Measurements from ENCODE around the gene NTRK3. TPM values are rescaled to one million over a fixed set of nuclear protein-coding genes. Genes with fewer than 3 reads are reported as not detected.

The NTRK3 gene
- total and polyA plus RNA-seq, 3 donors from 2014 or later, result 10.7 to 40.6 (median 24.6) TPM

GRCh38 chr15:88071141-88071540 lies 185.4 kb downstream of the NTRK3 start:
- no peaks in the 10 kb centered on the region for H3K36me3 ChIP-seq (ENCODE audit: low read depth, missing control alignments)
- H3K27ac ChIP-seq, result no peak overlapping the region
- DNase-seq, result no peak
- H3K4me1 ChIP-seq, result no peaks in the 10 kb centered on the region
- TF ChIP-seq CTCF (IDR thresholded peaks at IDR 0.05), result no peak
- no peak for TF ChIP-seq POLR2A (IDR thresholded peaks at IDR 0.05)
- 76 to 88% methylated on average over 6 of the region's 6 CpGs for WGBS, 2 donors
- no peak overlapping the region for H3K4me3 ChIP-seq
- no peaks in the 10 kb centered on the region for H3K27me3 ChIP-seq
- no peaks in the 10 kb centered on the region for H3K9me3 ChIP-seq
- intact Hi-C loops (cut with DNase I; ENCODE audit: low total_unique reads), result no loop called here

GRCh38 chr15:88069561-88069960 lies 187.0 kb downstream of the NTRK3 start:
- DNase-seq, result no peak
- H3K27ac ChIP-seq, result no peak overlapping the region
- H3K4me1 ChIP-seq, result no peaks in the 10 kb centered on the region
- no peak overlapping the region for H3K4me3 ChIP-seq
- H3K27me3 ChIP-seq, result no peaks in the 10 kb centered on the region
- intact Hi-C loops (cut with DNase I; ENCODE audit: low total_unique reads), result no loop called here
- 88% methylated on average over 6 of the region's 6 CpGs for WGBS, 2 donors
- no peaks in the 10 kb centered on the region for H3K36me3 ChIP-seq (ENCODE audit: low read depth, missing control alignments)
- no peak for TF ChIP-seq CTCF (IDR thresholded peaks at IDR 0.05)
- no peak for TF ChIP-seq POLR2A (IDR thresholded peaks at IDR 0.05)
- no peaks in the 10 kb centered on the region for H3K9me3 ChIP-seq

GRCh38 chr15:88067331-88067685 lies 189.2 kb downstream of the NTRK3 start:
- Histone ChIP-seq H3K4me1 (no peaks in the 10 kb centered on the region), H3K27me3 (no peaks in the 10 kb centered on the region), H3K4me3 (no peak overlapping the region), H3K9me3 (no peaks in the 10 kb centered on the region), H3K36me3 (ENCODE audit: low read depth, missing control alignments) (no peaks in the 10 kb centered on the region), H3K27ac (no peak overlapping the region)
- WGBS, 2 donors, result 46 to 47% methylated on average over 3 of the region's 3 CpGs
- DNase-seq, result no peak
- intact Hi-C loops (cut with DNase I; ENCODE audit: low total_unique reads), result no loop called here
- no peak for TF ChIP-seq CTCF (IDR thresholded peaks at IDR 0.05)
- no peak for TF ChIP-seq POLR2A (IDR thresholded peaks at IDR 0.05)

GRCh38 chr15:88066636-88067330 lies 189.8 kb downstream of the NTRK3 start:
- no peak for TF ChIP-seq POLR2A (IDR thresholded peaks at IDR 0.05)
- TF ChIP-seq CTCF (IDR thresholded peaks at IDR 0.05), result no peak
- Histone ChIP-seq H3K4me1 (no peaks in the 10 kb centered on the region), H3K27ac (no peak overlapping the region), H3K9me3 (no peaks in the 10 kb centered on the region), H3K27me3 (no peaks in the 10 kb centered on the region), H3K36me3 (ENCODE audit: low read depth, missing control alignments) (no peaks in the 10 kb centered on the region), H3K4me3 (no peak overlapping the region)
- intact Hi-C loops (cut with DNase I; ENCODE audit: low total_unique reads), result no loop called here
- WGBS, 2 donors, result 71 to 79% methylated on average over 4 of the region's 4 CpGs
- no peak for DNase-seq

- no peak overlapping the region for H3K27ac ChIP-seq
- TF ChIP-seq POLR2A (IDR thresholded peaks at IDR 0.05) (no peak), CTCF (IDR thresholded peaks at IDR 0.05) (no peak)
- no peak overlapping the region for H3K4me3 ChIP-seq
- no peak for DNase-seq
- H3K9me3 ChIP-seq, result no peaks in the 10 kb centered on the region
- H3K27me3 ChIP-seq, result no peaks in the 10 kb centered on the region
- 86% methylated on average over 5 to 10 of the region's 10 CpGs for whole genome bisulfite sequencing, 2 donors
- no peaks in the 10 kb centered on the region for H3K4me1 ChIP-seq
- intact Hi-C loops (cut with DNase I; ENCODE audit: low total_unique reads), result no loop called here
- no peaks in the 10 kb centered on the region for H3K36me3 ChIP-seq (ENCODE audit: low read depth, missing control alignments)
These were observed 195.1 kb downstream of the NTRK3 start for GRCh38 chr15:88061452-88061851.

All from testis (tissue), 3 donors.